GM19239 (cell line): ENCODE data around the gene MAPRE3.
A peak's percentile ranks its signal among the peaks of the same experiment; 100 is the strongest.

Experiments used
- DNase-seq: peaks from one replicate; pipeline ENCODE4 v3.0.0; 2011; ENCODE audit warnings: low spot score; ENCODE audit not compliant: insufficient read length
- FAIRE-seq: peaks from 2 replicates; lab custom pipeline; 2011; peaks lifted over from hg19 to GRCh38; lab: Jason Lieb, UNC

Gene MAPRE3

GRCh38 chr2:27007416-27008374 lies 37.3 kb downstream of the MAPRE3 start:
- FAIRE-seq, result no peak

GRCh38 chr2:27008678-27009077 lies 38.2 kb downstream of the MAPRE3 start:
- FAIRE-seq (no peak), DNase-seq (no peak)

More at GRCh38 chr2:27007416-27008374, 37.3 kb downstream of the MAPRE3 start:
- no peak for DNase-seq

GRCh38 chr2:27009083-27009482 lies 38.6 kb downstream of the MAPRE3 start:
- no peak for DNase-seq
- no peak for FAIRE-seq

- no peak for DNase-seq
- FAIRE-seq, result no peak
Measured at GRCh38 chr2:27009716-27010115, 39.3 kb downstream of the MAPRE3 start.

GRCh38 chr2:27010139-27010538 lies 39.7 kb downstream of the MAPRE3 start:
- no peak for FAIRE-seq

GRCh38 chr2:27013738-27014137 lies 43.3 kb downstream of the MAPRE3 start:
- FAIRE-seq (no peak), DNase-seq (no peak)

More at GRCh38 chr2:27010139-27010538, 39.7 kb downstream of the MAPRE3 start:
- DNase-seq, result no peak

- no peak for FAIRE-seq
Measured at GRCh38 chr2:27014771-27015433, 44.5 kb downstream of the MAPRE3 start.

GRCh38 chr2:27016801-27017325 lies 46.4 kb downstream of the MAPRE3 start:
- FAIRE-seq (peak; percentile 79), DNase-seq (peak; percentile 41)

More at GRCh38 chr2:27014771-27015433, 44.5 kb downstream of the MAPRE3 start:
- DNase-seq, result no peak

GRCh38 chr2:27018142-27018541 lies 47.7 kb downstream of the MAPRE3 start:
- FAIRE-seq (no peak), DNase-seq (no peak)

- FAIRE-seq, result no peak
Measured at GRCh38 chr2:27019459-27019858, 49.0 kb downstream of the MAPRE3 start.

GRCh38 chr2:27019931-27020855 lies 49.8 kb downstream of the MAPRE3 start:
- no peak for FAIRE-seq

More at GRCh38 chr2:27019459-27019858, 49.0 kb downstream of the MAPRE3 start:
- DNase-seq, result no peak

GRCh38 chr2:27021253-27022049 lies 51.0 kb downstream of the MAPRE3 start:
- FAIRE-seq (no peak), DNase-seq (no peak)

More at GRCh38 chr2:27019931-27020855, 49.8 kb downstream of the MAPRE3 start:
- DNase-seq, result no peak

GRCh38 chr2:27023740-27024139 lies 53.3 kb downstream of the MAPRE3 start:
- FAIRE-seq, result no peak
- DNase-seq, result no peak

GRCh38 chr2:27024188-27024587 lies 53.8 kb downstream of the MAPRE3 start:
- FAIRE-seq (no peak), DNase-seq (no peak)

GRCh38 chr2:27024812-27025211 lies 54.4 kb downstream of the MAPRE3 start:
- no peak for FAIRE-seq
- no peak for DNase-seq

- DNase-seq (no peak), FAIRE-seq (no peak)
Measured at GRCh38 chr2:27025281-27025800, 54.9 kb downstream of the MAPRE3 start.

- FAIRE-seq (no peak), DNase-seq (no peak)
Measured at GRCh38 chr2:27025861-27026851, 55.7 kb downstream of the MAPRE3 start.
